HepG2 (cell line): ENCODE results near the gene CD4. TPM values are rescaled to one million over a fixed set of nuclear protein-coding genes. Genes with fewer than 3 reads are reported as not detected.
A peak's percentile ranks its signal among the peaks of the same experiment; 100 is the strongest.

ENCODE experiments used
- AKAP8 ChIP-seq: sonication (generic); formaldehyde crosslinking; IDR thresholded peaks from 2 replicates; pipeline ENCODE4 v1.5.1; 2020; ENCODE audit warnings: mild to moderate bottlenecking, missing genetic modification reagents
- CBX2 ChIP-seq, 2 experiments: fragments of 200-600 bp in 1 of 2; sonication (generic); formaldehyde crosslinking in 1 of 2; IDR thresholded peaks; 2 replicates each; pipeline versions ENCODE4 v1.7.0 to v1.8.1; 2018 to 2022; ENCODE audit warnings: low read depth in 2 of 2, low read length in 1 of 2, mild to moderate bottlenecking in 1 of 2, missing genetic modification reagents in 1 of 2
- HES4 ChIP-seq: sonication (generic); formaldehyde crosslinking; IDR thresholded peaks from 2 replicates; pipeline ENCODE4 v1.9.0; 2021; ENCODE audit warnings: mild to moderate bottlenecking, missing genetic modification reagents, borderline replicate concordance
- HNRNPH1 ChIP-seq: fragments of 200-400 bp; formaldehyde crosslinking; optimal IDR thresholded peaks from 2 replicates; pipeline ENCODE3; 2017; ENCODE audit warnings: mild to moderate bottlenecking, low read depth, low read length
- IKZF4 ChIP-seq: sonication (generic); formaldehyde crosslinking; IDR thresholded peaks from 2 replicates; pipeline ENCODE4 v1.5.1; 2020; ENCODE audit warnings: borderline replicate concordance, mild to moderate bottlenecking, low read depth, missing genetic modification reagents; ENCODE audit errors: not compliant biosample characterization
- JARID2 ChIP-seq: sonication (generic); formaldehyde crosslinking; IDR thresholded peaks from 2 replicates; pipeline ENCODE4 v1.8.1; 2023; ENCODE audit warnings: missing genetic modification reagents, inconsistent platforms; ENCODE audit not compliant: insufficient replicate concordance
- NBN ChIP-seq: fragments of 450-650 bp; conservative IDR thresholded peaks from 2 replicates; pipeline ENCODE4 v1.6.1; 2017
- NFRKB ChIP-seq: fragments of 450-650 bp; IDR thresholded peaks from 2 replicates; pipeline ENCODE4 v1.6.1; 2017
- SIX4 ChIP-seq: sonication (generic); formaldehyde crosslinking; IDR thresholded peaks from 2 replicates; pipeline ENCODE4 v1.4.0; 2020; ENCODE audit warnings: missing genetic modification reagents
- SUZ12 ChIP-seq: fragments of 150-350 bp; IDR thresholded peaks from 2 replicates; pipeline ENCODE4 v1.6.1; 2014; ENCODE audit warnings: low read depth, low read length
- TRIM24 ChIP-seq: sonication (generic); formaldehyde crosslinking; IDR thresholded peaks from 2 replicates; pipeline ENCODE4 v1.8.0; 2022; ENCODE audit warnings: mild to moderate bottlenecking, missing genetic modification reagents
- ZMYM3 ChIP-seq: sonication (generic); formaldehyde crosslinking; IDR thresholded peaks from 2 replicates; pipeline ENCODE4 v1.5.1; 2020; ENCODE audit warnings: mild to moderate bottlenecking, missing genetic modification reagents
- ZNF20 ChIP-seq: sonication (generic); formaldehyde crosslinking; IDR thresholded peaks from 2 replicates; pipeline ENCODE4 v1.4.0; 2020; ENCODE audit warnings: mild to moderate bottlenecking, moderate library complexity, missing genetic modification reagents
- ZNF317 ChIP-seq: sonication (generic); formaldehyde crosslinking; IDR thresholded peaks from 2 replicates; pipeline ENCODE4 v1.5.0; 2020; ENCODE audit warnings: mild to moderate bottlenecking, missing genetic modification reagents
- ZNF329 ChIP-seq: sonication (generic); formaldehyde crosslinking; IDR thresholded peaks from 2 replicates; pipeline ENCODE4 v1.9.0; 2021; ENCODE audit warnings: low read depth, mild to moderate bottlenecking, missing genetic modification reagents
- ZNF556 ChIP-seq: sonication (generic); formaldehyde crosslinking; IDR thresholded peaks from 2 replicates; pipeline ENCODE4 v1.4.0; 2020; ENCODE audit warnings: mild to moderate bottlenecking, missing genetic modification reagents, borderline replicate concordance
- ZNF672 ChIP-seq: sonication (generic); formaldehyde crosslinking; IDR thresholded peaks from 2 replicates; pipeline ENCODE4 v1.8.1; 2022; ENCODE audit warnings: missing genetic modification reagents
- ZNF788 ChIP-seq: sonication (generic); formaldehyde crosslinking; IDR thresholded peaks from 2 replicates; pipeline ENCODE4 v1.5.0; 2020; ENCODE audit warnings: mild to moderate bottlenecking, missing genetic modification reagents, borderline replicate concordance
- ZSCAN30 ChIP-seq: sonication (generic); formaldehyde crosslinking; IDR thresholded peaks from 2 replicates; pipeline ENCODE4 v1.5.0; 2020; ENCODE audit warnings: mild to moderate bottlenecking, missing genetic modification reagents
- polyA plus RNA-seq, 8 experiments: library from polyadenylated mRNA; depleted of rRNA in 3 of 8; stranded (reverse) in 7 of 8; unstranded in 1 of 8; fragments of >200 nt; fragmentation: Illumina TruSeq in 4 of 8; extraction: Trizol in 4 of 8; gene quantifications; 2 replicates each; pipeline versions ENCODE4 v1.2.1 to v1.2.3, GENCODE V29; 2011 to 2016; ENCODE audit warnings: low read depth in 4 of 8, missing spikeins in 1 of 8, mixed read lengths in 1 of 8; ENCODE audit not compliant: insufficient read depth in 1 of 8
- total RNA-seq, 5 experiments: library from RNA; depleted of rRNA; stranded (reverse); fragments of >200 nt; fragmentation: Illumina TruSeq; extraction: Trizol; gene quantifications; 2 replicates each; pipeline ENCODE4 v1.2.3, GENCODE V29; 2016; ENCODE audit warnings: low read depth in 1 of 5
- TF ChIP-seq, protein P1 (sequence below): sonication (generic); formaldehyde crosslinking; IDR thresholded peaks from 2 replicates; pipeline ENCODE4 v1.9.0; 2021; ENCODE audit warnings: mild to moderate bottlenecking, missing genetic modification reagents
- TF ChIP-seq, protein P2 (sequence below): sonication (generic); formaldehyde crosslinking; IDR thresholded peaks from 2 replicates; pipeline ENCODE4 v1.8.1; 2022; ENCODE audit warnings: low read depth, mild to moderate bottlenecking, missing genetic modification reagents

The CD4 gene
- total and polyA plus RNA-seq, 2 of the 13 experiments (the other 11 are each of a cell fraction or from before 2014, with no cell fraction given) = 0.07 to 0.95 TPM

GRCh38 chr12:6753772-6754356 is 35.5 kb upstream of the CD4 start (continued):
- TF ChIP-seq, protein P1, sequence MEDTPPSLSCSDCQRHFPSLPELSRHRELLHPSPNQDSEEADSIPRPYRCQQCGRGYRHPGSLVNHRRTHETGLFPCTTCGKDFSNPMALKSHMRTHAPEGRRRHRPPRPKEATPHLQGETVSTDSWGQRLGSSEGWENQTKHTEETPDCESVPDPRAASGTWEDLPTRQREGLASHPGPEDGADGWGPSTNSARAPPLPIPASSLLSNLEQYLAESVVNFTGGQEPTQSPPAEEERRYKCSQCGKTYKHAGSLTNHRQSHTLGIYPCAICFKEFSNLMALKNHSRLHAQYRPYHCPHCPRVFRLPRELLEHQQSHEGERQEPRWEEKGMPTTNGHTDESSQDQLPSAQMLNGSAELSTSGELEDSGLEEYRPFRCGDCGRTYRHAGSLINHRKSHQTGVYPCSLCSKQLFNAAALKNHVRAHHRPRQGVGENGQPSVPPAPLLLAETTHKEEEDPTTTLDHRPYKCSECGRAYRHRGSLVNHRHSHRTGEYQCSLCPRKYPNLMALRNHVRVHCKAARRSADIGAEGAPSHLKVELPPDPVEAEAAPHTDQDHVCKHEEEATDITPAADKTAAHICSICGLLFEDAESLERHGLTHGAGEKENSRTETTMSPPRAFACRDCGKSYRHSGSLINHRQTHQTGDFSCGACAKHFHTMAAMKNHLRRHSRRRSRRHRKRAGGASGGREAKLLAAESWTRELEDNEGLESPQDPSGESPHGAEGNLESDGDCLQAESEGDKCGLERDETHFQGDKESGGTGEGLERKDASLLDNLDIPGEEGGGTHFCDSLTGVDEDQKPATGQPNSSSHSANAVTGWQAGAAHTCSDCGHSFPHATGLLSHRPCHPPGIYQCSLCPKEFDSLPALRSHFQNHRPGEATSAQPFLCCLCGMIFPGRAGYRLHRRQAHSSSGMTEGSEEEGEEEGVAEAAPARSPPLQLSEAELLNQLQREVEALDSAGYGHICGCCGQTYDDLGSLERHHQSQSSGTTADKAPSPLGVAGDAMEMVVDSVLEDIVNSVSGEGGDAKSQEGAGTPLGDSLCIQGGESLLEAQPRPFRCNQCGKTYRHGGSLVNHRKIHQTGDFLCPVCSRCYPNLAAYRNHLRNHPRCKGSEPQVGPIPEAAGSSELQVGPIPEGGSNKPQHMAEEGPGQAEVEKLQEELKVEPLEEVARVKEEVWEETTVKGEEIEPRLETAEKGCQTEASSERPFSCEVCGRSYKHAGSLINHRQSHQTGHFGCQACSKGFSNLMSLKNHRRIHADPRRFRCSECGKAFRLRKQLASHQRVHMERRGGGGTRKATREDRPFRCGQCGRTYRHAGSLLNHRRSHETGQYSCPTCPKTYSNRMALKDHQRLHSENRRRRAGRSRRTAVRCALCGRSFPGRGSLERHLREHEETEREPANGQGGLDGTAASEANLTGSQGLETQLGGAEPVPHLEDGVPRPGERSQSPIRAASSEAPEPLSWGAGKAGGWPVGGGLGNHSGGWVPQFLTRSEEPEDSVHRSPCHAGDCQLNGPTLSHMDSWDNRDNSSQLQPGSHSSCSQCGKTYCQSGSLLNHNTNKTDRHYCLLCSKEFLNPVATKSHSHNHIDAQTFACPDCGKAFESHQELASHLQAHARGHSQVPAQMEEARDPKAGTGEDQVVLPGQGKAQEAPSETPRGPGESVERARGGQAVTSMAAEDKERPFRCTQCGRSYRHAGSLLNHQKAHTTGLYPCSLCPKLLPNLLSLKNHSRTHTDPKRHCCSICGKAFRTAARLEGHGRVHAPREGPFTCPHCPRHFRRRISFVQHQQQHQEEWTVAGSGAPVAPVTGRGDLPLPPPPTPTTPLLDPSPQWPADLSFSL = no peak
- TF ChIP-seq JARID2 (CRISPR knock-in tag) = no peak
- no peak for TF ChIP-seq HNRNPH1
- TF ChIP-seq HES4 (CRISPR knock-in tag) = no peak
- TF ChIP-seq SIX4 (CRISPR knock-in tag) = no peak
- TF ChIP-seq AKAP8 (CRISPR knock-in tag) = peak; percentile 70; the same call in 1 of the 2 replicates
- no peak for TF ChIP-seq SUZ12
- 0 out of 2 replicates have a peak, but pooled peaks have one; percentile 12 for TF ChIP-seq ZNF556 (CRISPR knock-in tag)
- no peak for TF ChIP-seq ZNF20 (CRISPR knock-in tag)
- no peak for TF ChIP-seq IKZF4 (CRISPR knock-in tag)
- TF ChIP-seq ZSCAN30 (CRISPR knock-in tag) = no peak
- TF ChIP-seq ZNF672 (CRISPR knock-in tag) = no peak
- TF ChIP-seq ZNF317 (CRISPR knock-in tag) = no peak
- peak; percentile 7; the same call in 1 of the 2 replicates for TF ChIP-seq ZNF788 (CRISPR knock-in tag)
- TF ChIP-seq ZMYM3 (CRISPR knock-in tag) = no peak
- TF ChIP-seq CBX2 (IDR thresholded peaks at IDR 0.05; ENCODE audit: low read depth, low read length) = no peak
- no peak for TF ChIP-seq CBX2 (CRISPR knock-in tag; IDR thresholded peaks at IDR 0.05; ENCODE audit: low read depth)
- TF ChIP-seq TRIM24 (CRISPR knock-in tag) = no peak
- TF ChIP-seq NFRKB = no peak
- TF ChIP-seq NBN = no peak
- TF ChIP-seq, protein P2, sequence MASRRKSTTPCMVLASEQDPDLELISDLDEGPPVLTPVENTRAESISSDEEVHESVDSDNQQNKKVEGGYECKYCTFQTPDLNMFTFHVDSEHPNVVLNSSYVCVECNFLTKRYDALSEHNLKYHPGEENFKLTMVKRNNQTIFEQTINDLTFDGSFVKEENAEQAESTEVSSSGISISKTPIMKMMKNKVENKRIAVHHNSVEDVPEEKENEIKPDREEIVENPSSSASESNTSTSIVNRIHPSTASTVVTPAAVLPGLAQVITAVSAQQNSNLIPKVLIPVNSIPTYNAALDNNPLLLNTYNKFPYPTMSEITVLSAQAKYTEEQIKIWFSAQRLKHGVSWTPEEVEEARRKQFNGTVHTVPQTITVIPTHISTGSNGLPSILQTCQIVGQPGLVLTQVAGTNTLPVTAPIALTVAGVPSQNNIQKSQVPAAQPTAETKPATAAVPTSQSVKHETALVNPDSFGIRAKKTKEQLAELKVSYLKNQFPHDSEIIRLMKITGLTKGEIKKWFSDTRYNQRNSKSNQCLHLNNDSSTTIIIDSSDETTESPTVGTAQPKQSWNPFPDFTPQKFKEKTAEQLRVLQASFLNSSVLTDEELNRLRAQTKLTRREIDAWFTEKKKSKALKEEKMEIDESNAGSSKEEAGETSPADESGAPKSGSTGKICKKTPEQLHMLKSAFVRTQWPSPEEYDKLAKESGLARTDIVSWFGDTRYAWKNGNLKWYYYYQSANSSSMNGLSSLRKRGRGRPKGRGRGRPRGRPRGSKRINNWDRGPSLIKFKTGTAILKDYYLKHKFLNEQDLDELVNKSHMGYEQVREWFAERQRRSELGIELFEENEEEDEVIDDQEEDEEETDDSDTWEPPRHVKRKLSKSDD = no peak
- TF ChIP-seq ZNF329 = no peak
